ENCODE measurements around the gene TRAPPC12.

DNA sequence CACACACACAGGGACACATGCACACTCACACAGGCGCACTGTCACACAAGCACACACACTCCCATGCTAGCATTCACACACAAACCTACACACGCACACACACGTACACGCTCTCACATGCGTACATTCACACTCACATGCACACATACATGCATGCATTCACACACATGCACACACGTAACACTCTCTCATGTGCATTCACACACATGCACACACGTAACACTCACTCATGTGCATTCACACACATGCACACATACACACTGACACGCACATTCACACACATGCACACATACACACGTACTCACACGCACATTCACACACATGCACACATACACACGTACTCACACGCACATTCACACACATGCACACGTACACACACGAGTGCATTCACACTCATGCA, 123.6 kb downstream of the TRAPPC12 start:
- TF ChIP-seq, protein P1, sequence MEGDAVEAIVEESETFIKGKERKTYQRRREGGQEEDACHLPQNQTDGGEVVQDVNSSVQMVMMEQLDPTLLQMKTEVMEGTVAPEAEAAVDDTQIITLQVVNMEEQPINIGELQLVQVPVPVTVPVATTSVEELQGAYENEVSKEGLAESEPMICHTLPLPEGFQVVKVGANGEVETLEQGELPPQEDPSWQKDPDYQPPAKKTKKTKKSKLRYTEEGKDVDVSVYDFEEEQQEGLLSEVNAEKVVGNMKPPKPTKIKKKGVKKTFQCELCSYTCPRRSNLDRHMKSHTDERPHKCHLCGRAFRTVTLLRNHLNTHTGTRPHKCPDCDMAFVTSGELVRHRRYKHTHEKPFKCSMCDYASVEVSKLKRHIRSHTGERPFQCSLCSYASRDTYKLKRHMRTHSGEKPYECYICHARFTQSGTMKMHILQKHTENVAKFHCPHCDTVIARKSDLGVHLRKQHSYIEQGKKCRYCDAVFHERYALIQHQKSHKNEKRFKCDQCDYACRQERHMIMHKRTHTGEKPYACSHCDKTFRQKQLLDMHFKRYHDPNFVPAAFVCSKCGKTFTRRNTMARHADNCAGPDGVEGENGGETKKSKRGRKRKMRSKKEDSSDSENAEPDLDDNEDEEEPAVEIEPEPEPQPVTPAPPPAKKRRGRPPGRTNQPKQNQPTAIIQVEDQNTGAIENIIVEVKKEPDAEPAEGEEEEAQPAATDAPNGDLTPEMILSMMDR (IDR thresholded peaks at IDR 0.05), result no peak
- TF ChIP-seq POLR2A (IDR thresholded peaks at IDR 0.05), result no peak

Measured in esophagus squamous epithelium (tissue), 4 donors.